Neural cell (in vitro differentiated cells): ENCODE measurements around the gene PPP1CA. TPM values are rescaled to one million over a fixed set of nuclear protein-coding genes. Genes with fewer than 3 reads are reported as not detected.

ENCODE experiments used
- H2AFZ ChIP-seq: fragments of 200-600, 300-800 bp; sonication (generic), shearing (Covaris generic); 2 replicates; pipeline ENCODE4 v1.6.0; 2014; ENCODE audit warnings: low read depth, mild to moderate bottlenecking, antibody characterized with exemption, low read length, moderate library complexity
- H3F3A ChIP-seq: fragments of 200-600 bp; shearing (Covaris generic); 2 replicates; pipeline ENCODE4 v1.6.1; 2016; ENCODE audit warnings: mild to moderate bottlenecking, moderate library complexity, mixed read lengths, antibody characterized with exemption, low read length; ENCODE audit not compliant: insufficient read depth, poor library complexity, severe bottlenecking
- H3K27ac ChIP-seq: fragments of 200-600, 300-800 bp; sonication (generic), shearing (Covaris generic); 2 replicates; pipeline ENCODE4 v1.5.1; 2014; ENCODE audit warnings: mild to moderate bottlenecking, low read length, moderate library complexity
- H3K27me3 ChIP-seq: fragments of 300-800, 200-600 bp; sonication (generic), shearing (Covaris generic); 2 replicates; pipeline ENCODE4 v1.6.0; 2014; ENCODE audit warnings: mild to moderate bottlenecking, low read depth, low read length, moderate library complexity; ENCODE audit not compliant: insufficient read depth
- H3K36me3 ChIP-seq: fragments of 300-800, 200-600 bp; sonication (generic), shearing (Covaris generic); 2 replicates; pipeline ENCODE4 v1.5.1; 2014; ENCODE audit warnings: mild to moderate bottlenecking, antibody characterized with exemption, low read length, moderate library complexity; ENCODE audit not compliant: insufficient read depth
- H3K4me2 ChIP-seq: fragments of 300-800, 200-600 bp; sonication (generic), shearing (Covaris generic); 2 replicates; pipeline ENCODE4 v1.6.0; 2014; ENCODE audit warnings: mild to moderate bottlenecking, low read length
- H3K4me3 ChIP-seq: fragments of 300-800, 200-600 bp; sonication (generic), shearing (Covaris generic); 2 replicates; pipeline ENCODE4 v1.5.1; 2014; ENCODE audit warnings: mild to moderate bottlenecking, low read length, moderate library complexity
- H3K79me2 ChIP-seq: fragments of 200-600 bp; shearing (Covaris generic); replicated peaks from 2 replicates; pipeline ENCODE4 v1.6.0; 2014; ENCODE audit warnings: mild to moderate bottlenecking, low read length, moderate library complexity; ENCODE audit not compliant: insufficient read depth
- H3K9ac ChIP-seq: fragments of 300-800, 200-600 bp; sonication (generic), shearing (Covaris generic); 2 replicates; pipeline ENCODE4 v1.6.1; 2016; ENCODE audit warnings: mild to moderate bottlenecking, low read length, mixed read lengths
- H3K9me2 ChIP-seq: fragments of 200-600 bp; shearing (Covaris generic); 2 replicates; pipeline ENCODE4 v1.6.1; 2016; ENCODE audit warnings: mild to moderate bottlenecking, low read length, mixed read lengths; ENCODE audit not compliant: insufficient read depth
- H3K9me3 ChIP-seq: fragments of 200-600, 300-800 bp; sonication (generic), shearing (Covaris generic); 2 replicates; pipeline ENCODE4 v1.6.1; 2016; ENCODE audit warnings: mild to moderate bottlenecking, mixed run types, low read length, moderate library complexity, mixed read lengths
- H4K20me1 ChIP-seq: fragments of 200-600 bp; shearing (Covaris generic); 2 replicates; pipeline ENCODE4 v1.6.1; 2016; ENCODE audit warnings: mild to moderate bottlenecking, mixed run types; ENCODE audit not compliant: insufficient read depth
- CTCF ChIP-seq: fragments of 450-650 bp; IDR thresholded peaks from 2 replicates; pipeline ENCODE4 v1.5.1; 2014; ENCODE audit warnings: antibody characterized with exemption, mild to moderate bottlenecking, moderate library complexity; ENCODE audit not compliant: poor library complexity, severe bottlenecking
- EP300 ChIP-seq: fragments of 450-650 bp; conservative IDR thresholded peaks from 2 replicates; pipeline ENCODE4 v1.6.1; 2014; ENCODE audit warnings: antibody characterized with exemption, mild to moderate bottlenecking, moderate library complexity; ENCODE audit not compliant: poor library complexity, severe bottlenecking
- EZH2 ChIP-seq: fragments of 200-600, 300-800 bp; shearing (Covaris generic), sonication (generic); IDR thresholded peaks from 2 replicates; pipeline ENCODE4 v1.6.1; 2014; ENCODE audit warnings: antibody characterized with exemption, low read length, borderline replicate concordance, mild to moderate bottlenecking; ENCODE audit not compliant: insufficient read depth, poor library complexity, severe bottlenecking
- MXI1 ChIP-seq: fragments of 450-650 bp; conservative IDR thresholded peaks from 2 replicates; pipeline ENCODE4 v1.6.1; 2014; ENCODE audit warnings: antibody characterized with exemption, mild to moderate bottlenecking; ENCODE audit not compliant: poor library complexity, severe bottlenecking
- POLR2AphosphoS5 ChIP-seq: IDR thresholded peaks from 2 replicates; pipeline ENCODE4 v1.6.1; 2012
- RAD21 ChIP-seq: fragments of 450-650 bp; conservative IDR thresholded peaks from 2 replicates; pipeline ENCODE4 v1.6.1; 2014; ENCODE audit warnings: antibody characterized with exemption, mild to moderate bottlenecking, moderate library complexity
- REST ChIP-seq: IDR thresholded peaks from 2 replicates; pipeline ENCODE4 v1.6.1; 2012; ENCODE audit warnings: borderline replicate concordance
- SMC3 ChIP-seq: fragments of 450-650 bp; conservative IDR thresholded peaks from 2 replicates; pipeline ENCODE4 v1.6.1; 2014; ENCODE audit warnings: antibody characterized with exemption, mild to moderate bottlenecking, moderate library complexity; ENCODE audit not compliant: poor library complexity
- TAF1 ChIP-seq: IDR thresholded peaks from 2 replicates; pipeline ENCODE4 v1.6.1; 2012; ENCODE audit warnings: low read depth
- polyA minus RNA-seq: library from RNA; depleted of rRNA, polyadenylated mRNA; stranded (reverse); fragments of >200 nt; gene quantifications from 2 replicates; pipeline ENCODE4 v1.2.3, GENCODE V29; 2014
- polyA plus RNA-seq: library from polyadenylated mRNA; depleted of rRNA; stranded (reverse); fragments of >200 nt; gene quantifications from 2 replicates; pipeline ENCODE4 v1.2.3, GENCODE V29; 2014

The PPP1CA gene
- polyA plus RNA-seq (102 and 106 TPM in 2 replicates), polyA minus RNA-seq (77.7 and 83.8 TPM in 2 replicates)

- H3K4me2 ChIP-seq, result peak within 1 kb of the TSS; percentile 78
- H3K79me2 ChIP-seq, result peaks cover 11% of the 10 kb centered on the region
- H2AFZ ChIP-seq, result no peak within 1 kb of the TSS
- H3K27ac ChIP-seq, result peak within 1 kb of the TSS; percentile 24
- H3K9me3 ChIP-seq, result no peaks in the 10 kb centered on the region
- H4K20me1 ChIP-seq, result no peaks in the 10 kb centered on the region
- TF ChIP-seq POLR2AphosphoS5 (peak; percentile 83), MXI1 (peak; percentile 70), TAF1 (no peak), RAD21 (peak; percentile 43), SMC3 (peak; percentile 49), EP300 (no peak), CTCF (peak; percentile 7), EZH2 (no peak), REST (no peak)
- H3K9ac ChIP-seq, result peak within 1 kb of the TSS; percentile 85
- no peaks in the 10 kb centered on the region for H3K27me3 ChIP-seq
- H3K9me2 ChIP-seq, result no peaks in the 10 kb centered on the region
- no peaks in the 10 kb centered on the region for H3K36me3 ChIP-seq
- H3K4me3 ChIP-seq, result peak within 1 kb of the TSS; percentile 98
- H3F3A ChIP-seq, result no peaks in the 10 kb centered on the region
Measured at GRCh38 chr11:67401495-67402191, at the start of gene PPP1CA. Gene PPP1CA, minus strand, starts transcription at chr11:67401858. Its CDS starts 76 bp downstream, at chr11:67401782.

GRCh38 chr11:67450796-67451657 lies 49.4 kb upstream of the PPP1CA start:
- H3K9me3 ChIP-seq, result no peaks in the 10 kb centered on the region
- H3K9me2 ChIP-seq, result no peaks in the 10 kb centered on the region
- H3F3A ChIP-seq, result no peaks in the 10 kb centered on the region
- H3K4me3 ChIP-seq, result no peak overlapping the region
- H2AFZ ChIP-seq, result no peak overlapping the region
- H4K20me1 ChIP-seq, result no peaks in the 10 kb centered on the region
- H3K36me3 ChIP-seq, result no peaks in the 10 kb centered on the region
- no peak overlapping the region for H3K27ac ChIP-seq
- no peak overlapping the region for H3K4me2 ChIP-seq
- TF ChIP-seq EZH2 (no peak), TAF1 (no peak)
- no peak overlapping the region for H3K9ac ChIP-seq
- no peaks in the 10 kb centered on the region for H3K79me2 ChIP-seq
- H3K27me3 ChIP-seq, result no peaks in the 10 kb centered on the region
